Measurements from ENCODE around the gene FOXF2.

- no peak for TF ChIP-seq POLR2AphosphoS5 (IDR thresholded peaks at IDR 0.05; ENCODE audit: low read depth, low read length)
- TF ChIP-seq POLR2A (IDR thresholded peaks at IDR 0.05; ENCODE audit: low read depth, low read length) = no peak
Observed at GRCh38 chr6:1395941-1396908, 6.8 kb downstream of the FOXF2 start.

Measured in GM12892 (cell line).